GM19395 (cell line): Measurements from ENCODE around the gene ACCSL.

Source experiments
- ATAC-seq: cut with Tn5 transposase; IDR thresholded peaks from one replicate; pipeline ENCODE4 v1.9.1; 2021; ENCODE audit warnings: mild to moderate bottlenecking, moderate library complexity; ENCODE audit not compliant: unreplicated experiment

ACCSL gene

GRCh38 chr11:44047931-44048431 is at the start of gene ACCSL:
Gene ACCSL (plus strand): TSS chr11:44047981. CDS start chr11:44048037, 56 bp downstream.
- no peak for ATAC-seq

GRCh38 chr11:43998308-43998707 is 49.5 kb upstream of the ACCSL start:
- no peak for ATAC-seq

- ATAC-seq = no peak
Observed at GRCh38 chr11:44000731-44001130, 47.0 kb upstream of the ACCSL start.

- no peak for ATAC-seq
Observed at GRCh38 chr11:44002191-44003093, 45.3 kb upstream of the ACCSL start.

- no peak for ATAC-seq
Observed at GRCh38 chr11:44003736-44004451, 43.9 kb upstream of the ACCSL start.

GRCh38 chr11:44004452-44005062 is 43.2 kb upstream of the ACCSL start:
- no peak for ATAC-seq

- no peak for ATAC-seq
Observed at GRCh38 chr11:44005063-44005701, 42.6 kb upstream of the ACCSL start.

- no peak for ATAC-seq
Observed at GRCh38 chr11:44005956-44006355, 41.8 kb upstream of the ACCSL start.

GRCh38 chr11:44006917-44007361 is 40.8 kb upstream of the ACCSL start:
- no peak for ATAC-seq

GRCh38 chr11:44007481-44008087 is 40.2 kb upstream of the ACCSL start:
- no peak for ATAC-seq

GRCh38 chr11:44008088-44008501 is 39.7 kb upstream of the ACCSL start:
- no peak for ATAC-seq

GRCh38 chr11:44008698-44009097 is 39.1 kb upstream of the ACCSL start:
- ATAC-seq = no peak

GRCh38 chr11:44010789-44011251 is 37.0 kb upstream of the ACCSL start:
- ATAC-seq = no peak

- ATAC-seq = no peak
Observed at GRCh38 chr11:44011797-44012196, 36.0 kb upstream of the ACCSL start.

- ATAC-seq = no peak
Observed at GRCh38 chr11:44014968-44015623, 32.7 kb upstream of the ACCSL start.

GRCh38 chr11:44015624-44016007 is 32.2 kb upstream of the ACCSL start:
- no peak for ATAC-seq

GRCh38 chr11:44016131-44016530 is 31.6 kb upstream of the ACCSL start:
- ATAC-seq = no peak

- ATAC-seq = no peak
Observed at GRCh38 chr11:44016546-44017442, 31.0 kb upstream of the ACCSL start.
